K562 (cell line): ENCODE measurements around the gene CEP350. TPM values are rescaled to one million over a fixed set of nuclear protein-coding genes. Genes with fewer than 3 reads are reported as not detected.
A peak's percentile ranks its signal among the peaks of the same experiment; 100 is the strongest.

Experiments
- ETV5 ChIP-seq: sonication (generic); formaldehyde crosslinking; IDR thresholded peaks from 2 replicates; pipeline ENCODE4 v1.4.0; 2020; ENCODE audit warnings: low read depth, mild to moderate bottlenecking, missing genetic modification reagents
- FOXK2 ChIP-seq, 2 experiments: fragments of 450-650 bp; IDR thresholded peaks in 1 of 2; conservative IDR thresholded peaks in 1 of 2; 2 replicates each; pipeline ENCODE4 v1.6.1; 2016; ENCODE audit warnings: low read depth in 2 of 2, mild to moderate bottlenecking in 1 of 2
- HES1 ChIP-seq: fragments of 450-650 bp; IDR thresholded peaks from 2 replicates; pipeline ENCODE4 v1.6.1; 2016; ENCODE audit warnings: low read depth, mild to moderate bottlenecking, moderate library complexity
- MITF ChIP-seq: IDR thresholded peaks from 2 replicates; pipeline ENCODE4 v1.6.1; 2014; ENCODE audit warnings: antibody characterized with exemption
- MYC ChIP-seq, 2 experiments: fragments of 250-450 bp in 1 of 2; sonication (Bioruptor Pico) in 1 of 2; IDR thresholded peaks; 2 replicates each; pipeline versions ENCODE4 v1.5.1 to v1.6.1; 2012 to 2021; ENCODE audit warnings: low read depth in 2 of 2, borderline replicate concordance in 1 of 2, improper control_type of control experiment in 1 of 2, low read length in 1 of 2, mild to moderate bottlenecking in 1 of 2, moderate library complexity in 1 of 2
- NCOA2 ChIP-seq, 2 experiments: fragments of 450-650 bp; IDR thresholded peaks; 2 replicates each; pipeline ENCODE4 v1.6.1; 2018; ENCODE audit warnings: mild to moderate bottlenecking in 2 of 2, moderate library complexity in 1 of 2; ENCODE audit not compliant: partially characterized antibody in 2 of 2
- NR2C2 ChIP-seq, 2 experiments: fragments of 200-800 bp in 1 of 2; sonication (Bioruptor generic) in 1 of 2; sonication (generic) in 1 of 2; formaldehyde crosslinking in 1 of 2; IDR thresholded peaks; 2 replicates each; pipeline versions ENCODE4 v1.6.1 to v1.8.0; 2016 to 2022; ENCODE audit warnings: mild to moderate bottlenecking in 1 of 2, missing compliant biosample characterization in 1 of 2, missing genetic modification characterization in 1 of 2, missing genetic modification reagents in 1 of 2
- SIN3B ChIP-seq: fragments of 450-650 bp; IDR thresholded peaks from 2 replicates; pipeline ENCODE4 v1.6.1; 2017; ENCODE audit warnings: low read depth, mild to moderate bottlenecking, moderate library complexity
- SMAD4 ChIP-seq: fragments of 250-450 bp; sonication (Bioruptor Pico); conservative IDR thresholded peaks from 2 replicates; pipeline ENCODE4 v1.8.0; 2021; ENCODE audit warnings: inconsistent platforms, mild to moderate bottlenecking, moderate library complexity
- SOX6 ChIP-seq: fragments of 450-650 bp; IDR thresholded peaks from 2 replicates; pipeline ENCODE4 v1.6.1; 2014; ENCODE audit warnings: mild to moderate bottlenecking
- TCF3 ChIP-seq: sonication (generic); formaldehyde crosslinking; IDR thresholded peaks from 2 replicates; pipeline ENCODE4 v1.4.0; 2020; ENCODE audit warnings: mild to moderate bottlenecking, missing genetic modification reagents
- TRIM28 ChIP-seq: fragments of 450-650 bp; IDR thresholded peaks from 2 replicates; pipeline ENCODE4 v1.6.1; 2017
- TSHZ1 ChIP-seq: fragments of 250-450 bp; sonication (Bioruptor Pico); IDR thresholded peaks from 2 replicates; pipeline ENCODE4 v1.4.0; 2020; ENCODE audit warnings: mild to moderate bottlenecking, moderate library complexity
- ZBTB49 ChIP-seq: sonication (generic); formaldehyde crosslinking; IDR thresholded peaks from 2 replicates; pipeline ENCODE4 v1.8.0; 2022; ENCODE audit warnings: missing genetic modification reagents, mild to moderate bottlenecking, borderline replicate concordance
- ZFP30 ChIP-seq: fragments of 250-450 bp; sonication (Bioruptor Pico); IDR thresholded peaks from 2 replicates; pipeline ENCODE4 v1.8.0; 2022; ENCODE audit warnings: moderate library complexity, mild to moderate bottlenecking, inconsistent platforms, borderline replicate concordance
- ZNF143 ChIP-seq: sonication (generic); formaldehyde crosslinking; IDR thresholded peaks from 2 replicates; pipeline ENCODE4 v1.9.0; 2022; ENCODE audit warnings: mild to moderate bottlenecking, missing genetic modification reagents
- ZNF584 ChIP-seq: fragments of 200-800 bp; sonication (Bioruptor generic); IDR thresholded peaks from 2 replicates; pipeline ENCODE4 v1.6.1; 2016; ENCODE audit warnings: low read depth, mild to moderate bottlenecking, missing genetic modification characterization, missing compliant biosample characterization
- polyA plus RNA-seq, 8 experiments: library from polyadenylated mRNA; depleted of rRNA in 4 of 8; stranded (reverse) in 5 of 8; unstranded in 3 of 8; fragments of >200 nt; fragmentation: Nextera tagmentation in 2 of 8; fragmentation: Illumina TruSeq in 1 of 8; extraction: Ambion mirVana in 2 of 8; extraction: Trizol in 1 of 8; gene quantifications; 2 replicates each; pipeline versions ENCODE4 v1.2.1 to v1.2.3, GENCODE V29; 2011 to 2014; ENCODE audit warnings: inconsistent platforms in 1 of 8, missing spikeins in 1 of 8
- total RNA-seq, 7 experiments: library from RNA; depleted of rRNA in 6 of 7; stranded (reverse); fragments of >200 nt in 6 of 7; fragmentation: Illumina TruSeq in 2 of 7; extraction: Trizol in 2 of 7; gene quantifications; 2 replicates each; pipeline versions ENCODE4 v1.2.1 to v1.2.3, GENCODE V29; 2011 to 2021; ENCODE audit warnings: low replicate concordance in 1 of 7

The CEP350 gene
- total and polyA plus RNA-seq, 9 of the 15 experiments (the other 6 are each of a cell fraction or from before 2014, with no cell fraction given), result 8.3 to 64.3 (median 28.0) TPM

- TF ChIP-seq TSHZ1 (CRISPR knock-in tag), result no peak
- peak; percentile 35 to 45; a peak in 1 of 4 replicates for TF ChIP-seq FOXK2 (conservative IDR thresholded peaks at IDR 0.05 in 1 of 2, IDR thresholded peaks at IDR 0.05 in 1 of 2; ENCODE audit: low read depth in 2 of 2)
- peak; percentile 97 for TF ChIP-seq SOX6
- peak; percentile 83 for TF ChIP-seq HES1
- TF ChIP-seq TCF3 (CRISPR knock-in tag), result peak; percentile 97
- TF ChIP-seq TRIM28, result peak; percentile 54; the same call in 1 of the 2 replicates
- peak; percentile 63; the same call in 1 of the 2 replicates for TF ChIP-seq MYC (IDR thresholded peaks at IDR 0.05; ENCODE audit: low read depth, low read length)
- no peak for TF ChIP-seq MYC (CRISPR knock-in tag; IDR thresholded peaks at IDR 0.05; ENCODE audit: borderline replicate concordance, low read depth)
- TF ChIP-seq ETV5, result no peak
- peak; percentile 50 to 58 for TF ChIP-seq NCOA2 (IDR thresholded peaks at IDR 0.05; ENCODE audit: partially characterized antibody in 2 of 2)
- TF ChIP-seq NR2C2 (CRISPR knock-in tag; IDR thresholded peaks at IDR 0.05), result no peak
- peak; percentile 71; the same call in 1 of the 2 replicates for TF ChIP-seq NR2C2 (tag; IDR thresholded peaks at IDR 0.05)
- TF ChIP-seq ZNF143, result no peak
- TF ChIP-seq ZNF584 (CRISPR knock-in tag), result 0 out of 2 replicates have a peak, but pooled peaks have one; percentile 28
- no peak for TF ChIP-seq ZBTB49 (CRISPR knock-in tag)
- 0 out of 2 replicates have a peak, but pooled peaks have one; percentile 17 for TF ChIP-seq SIN3B
- TF ChIP-seq SMAD4, result peak; percentile 64; the same call in 1 of the 2 replicates
- TF ChIP-seq MITF, result no peak; the same call in 1 of the 2 replicates
- no peak for TF ChIP-seq ZFP30
Observed at GRCh38 chr1:179971563-179972496, 17.2 kb downstream of the CEP350 start (continued).
